Testis (tissue), 3 donors: ENCODE results near the gene MAP7D1. TPM values are rescaled to one million over a fixed set of nuclear protein-coding genes. Genes with fewer than 3 reads are reported as not detected.
A peak's percentile ranks its signal among the peaks of the same experiment; 100 is the strongest.

ENCODE experiments used
- DNase-seq: peaks from one replicate; pipeline ENCODE4 v3.0.0-alpha.2; 2019
- H3K27ac ChIP-seq, 2 donors: fragments of 200-600 bp; sonication (generic); one replicate each; pipeline ENCODE4 v1.5.1; 2019
- H3K27me3 ChIP-seq: fragments of 200-600 bp; sonication (generic); one replicate; pipeline ENCODE4 v1.5.1; 2019
- H3K36me3 ChIP-seq: fragments of 200-600 bp; sonication (generic); one replicate; pipeline ENCODE4 v1.5.1; 2017; ENCODE audit warnings: low read depth; ENCODE audit errors: missing control alignments
- H3K4me1 ChIP-seq: fragments of 200-600 bp; sonication (generic); one replicate; pipeline ENCODE4 v1.5.1; 2019
- H3K4me3 ChIP-seq, 2 donors: fragments of 200-600 bp; sonication (generic); one replicate each; pipeline ENCODE4 v1.5.1; 2017 to 2019
- H3K9me3 ChIP-seq: fragments of 200-600 bp; sonication (generic); one replicate; pipeline ENCODE4 v1.5.1; 2017
- POLR2A ChIP-seq: fragments of 450-650 bp; IDR thresholded peaks from one replicate; pipeline ENCODE4 v1.6.1; 2017; ENCODE audit warnings: antibody characterized with exemption, mild to moderate bottlenecking, moderate library complexity
- WGBS, 2 donors: methylation state at CpG; one replicate each; pipeline ENCODE4 v1.1.5; 2018; 5-methylcytosine and 5-hydroxymethylcytosine counted together
- intact Hi-C: fragments of 100-400 bp; cut with DNase I; formaldehyde crosslinking; loops from one replicate; pipeline ENCODE4 v1.15.1; 2023; ENCODE audit warnings: low total_unique reads
- polyA plus RNA-seq: library from polyadenylated mRNA; stranded (reverse); fragments of 350-450 nt; fragmentation: Illumina TruSeq; extraction: RNeasy Lipid Tissue Mini Kit (QIAGEN cat#74804); gene quantifications from one replicate; pipeline ENCODE4 v1.2.3, GENCODE V29; 2014; ENCODE audit warnings: low read depth, low replicate concordance; ENCODE audit not compliant: insufficient read depth
- total RNA-seq, 2 donors: library from RNA; depleted of rRNA; stranded (reverse); fragments of >200 nt; gene quantifications; one replicate each; pipeline ENCODE4 v1.2.3, GENCODE V29; 2016
- TF ChIP-seq, protein P1 (sequence below), 3 experiments: fragments of 450-650 bp in 2 of 3; fragments of 200-600 bp in 1 of 3; sonication (generic) in 1 of 3; IDR thresholded peaks; one replicate each; pipeline ENCODE4 v1.5.1; 2016 to 2019; ENCODE audit warnings: antibody characterized with exemption in 3 of 3, mild to moderate bottlenecking in 2 of 3, moderate library complexity in 1 of 3

Gene MAP7D1
- total and polyA plus RNA-seq, 3 donors from 2014 or later = 45.4 to 59.6 (median 50.2) TPM

DNA sequence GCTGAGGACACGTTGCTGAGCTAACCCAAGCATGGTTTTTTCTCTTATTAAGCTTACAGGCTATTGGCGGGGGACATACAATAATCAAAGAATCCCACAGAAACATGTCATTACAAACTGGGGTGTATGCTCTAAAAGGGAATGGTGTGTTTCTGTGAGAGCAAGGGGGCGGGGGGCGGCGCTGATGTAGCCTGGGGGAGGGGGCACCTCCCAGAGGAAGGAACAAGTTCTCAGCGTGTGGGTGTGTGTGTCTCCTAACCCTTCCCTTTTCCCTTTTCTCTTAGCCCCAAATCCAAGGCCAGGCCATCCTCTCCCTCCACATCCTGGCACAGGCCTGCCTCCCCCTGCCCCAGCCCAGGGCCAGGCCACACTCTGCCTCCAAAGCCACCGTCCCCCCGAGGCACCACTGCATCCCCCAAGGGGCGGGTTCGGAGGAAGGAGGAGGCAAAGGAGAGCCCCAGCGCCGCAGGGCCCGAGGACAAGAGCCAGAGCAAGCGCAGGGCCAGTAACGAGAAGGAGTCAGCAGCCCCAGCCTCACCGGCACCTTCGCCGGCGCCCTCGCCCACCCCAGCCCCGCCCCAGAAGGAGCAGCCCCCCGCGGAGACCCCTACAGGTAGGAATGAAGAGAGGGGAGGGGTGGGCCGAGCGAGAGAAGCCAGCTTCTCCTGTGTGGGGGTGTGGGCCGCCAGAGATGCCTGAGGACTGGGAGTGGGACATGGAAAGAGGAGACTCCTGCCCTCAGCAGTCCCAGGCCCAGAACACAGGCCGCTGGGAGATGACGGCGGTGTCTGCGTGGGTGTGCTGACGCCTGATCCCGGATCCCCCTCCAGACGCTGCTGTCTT lies 21.9 kb downstream of the MAP7D1 start:
- peaks cover 10% of the 10 kb centered on the region for H3K4me1 ChIP-seq
- no peaks in the 10 kb centered on the region for H3K27me3 ChIP-seq
- WGBS, 2 donors = 66 to 69% methylated on average over 20 to 33 of the region's 33 CpGs
- H3K4me3 ChIP-seq = peak overlapping the region in 1 of 2 donors; percentile 39
- no peak overlapping the region for H3K27ac ChIP-seq
- intact Hi-C loops = no loop called here
- H3K9me3 ChIP-seq = no peaks in the 10 kb centered on the region
- no peak for DNase-seq
- no peak for TF ChIP-seq POLR2A
- TF ChIP-seq, protein P1, sequence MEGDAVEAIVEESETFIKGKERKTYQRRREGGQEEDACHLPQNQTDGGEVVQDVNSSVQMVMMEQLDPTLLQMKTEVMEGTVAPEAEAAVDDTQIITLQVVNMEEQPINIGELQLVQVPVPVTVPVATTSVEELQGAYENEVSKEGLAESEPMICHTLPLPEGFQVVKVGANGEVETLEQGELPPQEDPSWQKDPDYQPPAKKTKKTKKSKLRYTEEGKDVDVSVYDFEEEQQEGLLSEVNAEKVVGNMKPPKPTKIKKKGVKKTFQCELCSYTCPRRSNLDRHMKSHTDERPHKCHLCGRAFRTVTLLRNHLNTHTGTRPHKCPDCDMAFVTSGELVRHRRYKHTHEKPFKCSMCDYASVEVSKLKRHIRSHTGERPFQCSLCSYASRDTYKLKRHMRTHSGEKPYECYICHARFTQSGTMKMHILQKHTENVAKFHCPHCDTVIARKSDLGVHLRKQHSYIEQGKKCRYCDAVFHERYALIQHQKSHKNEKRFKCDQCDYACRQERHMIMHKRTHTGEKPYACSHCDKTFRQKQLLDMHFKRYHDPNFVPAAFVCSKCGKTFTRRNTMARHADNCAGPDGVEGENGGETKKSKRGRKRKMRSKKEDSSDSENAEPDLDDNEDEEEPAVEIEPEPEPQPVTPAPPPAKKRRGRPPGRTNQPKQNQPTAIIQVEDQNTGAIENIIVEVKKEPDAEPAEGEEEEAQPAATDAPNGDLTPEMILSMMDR (IDR thresholded peaks at IDR 0.05) = no peak
- H3K36me3 ChIP-seq = no peaks in the 10 kb centered on the region

DNA sequence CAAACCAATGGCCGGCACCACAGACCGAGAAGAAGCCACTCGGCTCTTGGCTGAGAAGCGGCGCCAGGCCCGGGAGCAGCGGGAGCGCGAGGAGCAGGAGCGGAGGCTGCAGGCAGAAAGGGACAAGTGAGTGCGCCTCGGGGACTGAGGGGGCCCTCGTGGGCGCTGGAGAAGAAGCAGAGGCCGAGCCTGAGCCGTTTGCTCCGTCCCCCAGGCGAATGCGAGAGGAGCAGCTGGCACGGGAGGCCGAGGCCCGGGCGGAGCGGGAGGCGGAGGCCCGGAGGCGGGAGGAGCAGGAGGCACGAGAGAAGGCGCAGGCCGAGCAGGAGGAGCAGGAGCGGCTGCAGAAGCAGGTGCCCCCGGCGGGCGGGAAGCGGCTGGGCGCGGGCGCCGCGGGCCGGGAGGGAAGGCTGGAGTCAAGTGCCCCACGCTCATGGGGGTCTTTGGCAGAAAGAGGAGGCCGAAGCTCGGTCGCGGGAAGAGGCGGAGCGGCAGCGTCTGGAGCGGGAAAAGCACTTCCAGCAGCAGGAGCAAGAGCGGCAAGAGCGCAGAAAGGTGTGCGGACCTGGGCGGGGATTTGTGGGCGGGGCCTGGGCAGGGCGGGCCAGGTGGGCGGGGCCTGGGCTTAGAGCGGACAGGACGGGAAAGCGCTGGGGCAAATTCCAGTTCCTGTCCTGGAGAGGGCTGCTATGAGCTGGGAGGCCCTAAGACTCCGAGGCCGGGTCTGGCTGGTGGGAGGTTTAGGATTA lies 22.7 kb downstream of the MAP7D1 start:
- Histone ChIP-seq H3K9me3 (no peaks in the 10 kb centered on the region), H3K27me3 (no peaks in the 10 kb centered on the region), H3K4me3 (peak overlapping the region; percentile 16 to 39), H3K27ac (no peak overlapping the region), H3K4me1 (peaks cover 10% of the 10 kb centered on the region), H3K36me3 (no peaks in the 10 kb centered on the region)
- peak; percentile 72 for DNase-seq
- TF ChIP-seq, protein P1 (IDR thresholded peaks at IDR 0.05) = no peak
- no peak for TF ChIP-seq POLR2A
- intact Hi-C loops = no loop called here
- WGBS, 2 donors = 63 to 67% methylated on average over 44 to 62 of the region's 62 CpGs

DNA sequence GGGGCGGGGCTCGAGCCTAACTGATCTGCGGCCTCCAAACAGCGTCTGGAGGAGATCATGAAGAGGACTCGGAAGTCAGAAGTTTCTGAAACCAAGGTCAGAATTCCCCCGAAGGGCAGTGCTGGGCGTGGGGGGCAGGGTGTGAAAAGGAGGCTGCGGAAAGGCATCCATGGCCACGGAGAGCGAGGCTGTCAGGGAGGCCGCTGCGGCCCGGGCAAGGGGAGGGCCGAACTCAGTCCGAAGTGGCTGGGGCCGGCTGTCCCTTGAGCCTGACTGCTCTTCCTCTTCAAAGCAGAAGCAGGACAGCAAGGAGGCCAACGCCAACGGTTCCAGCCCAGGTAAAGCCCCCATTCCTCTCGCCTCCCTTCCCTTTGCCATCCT lies 23.2 kb downstream of the MAP7D1 start:
- intact Hi-C loops = no loop called here
- H3K9me3 ChIP-seq = no peaks in the 10 kb centered on the region
- 67 to 69% methylated on average over 19 of the region's 19 CpGs for WGBS, 2 donors
- peak overlapping the region; percentile 16 to 39 for H3K4me3 ChIP-seq
- no peaks in the 10 kb centered on the region for H3K27me3 ChIP-seq
- no peak for TF ChIP-seq POLR2A
- no peak overlapping the region for H3K27ac ChIP-seq
- peaks cover 10% of the 10 kb centered on the region for H3K4me1 ChIP-seq
- no peaks in the 10 kb centered on the region for H3K36me3 ChIP-seq
- DNase-seq = no peak

DNA sequence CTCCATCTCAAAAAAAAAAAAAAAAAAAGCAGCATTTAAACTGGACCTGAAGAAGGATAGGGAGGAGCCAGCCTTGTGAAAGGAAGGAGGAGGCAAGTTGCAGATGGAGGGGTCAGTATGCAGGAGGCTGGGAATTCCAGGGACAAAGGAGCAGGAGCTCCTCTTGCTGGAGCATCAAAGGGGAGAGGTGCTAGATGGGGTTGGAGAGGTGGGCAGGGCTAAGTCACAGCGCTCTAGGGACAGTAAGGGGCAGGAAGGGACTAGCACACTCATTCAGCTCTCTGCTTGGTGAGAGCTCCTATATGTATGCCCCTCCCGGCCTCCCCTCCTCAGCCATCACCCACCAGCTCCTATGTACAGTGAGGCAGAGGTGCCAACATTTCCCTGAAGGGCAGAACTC lies 26.8 kb downstream of the MAP7D1 start:
- WGBS, 2 donors = 89 to 94% methylated on average over 2 of the region's 2 CpGs
- Histone ChIP-seq H3K36me3 (no peaks in the 10 kb centered on the region), H3K4me3 (no peak overlapping the region), H3K4me1 (peaks cover 3% of the 10 kb centered on the region), H3K9me3 (no peaks in the 10 kb centered on the region), H3K27me3 (no peaks in the 10 kb centered on the region), H3K27ac (no peak overlapping the region)
- intact Hi-C loops = no loop called here
- no peak for TF ChIP-seq POLR2A
- TF ChIP-seq, protein P1 (IDR thresholded peaks at IDR 0.05) = no peak
- no peak for DNase-seq

DNA sequence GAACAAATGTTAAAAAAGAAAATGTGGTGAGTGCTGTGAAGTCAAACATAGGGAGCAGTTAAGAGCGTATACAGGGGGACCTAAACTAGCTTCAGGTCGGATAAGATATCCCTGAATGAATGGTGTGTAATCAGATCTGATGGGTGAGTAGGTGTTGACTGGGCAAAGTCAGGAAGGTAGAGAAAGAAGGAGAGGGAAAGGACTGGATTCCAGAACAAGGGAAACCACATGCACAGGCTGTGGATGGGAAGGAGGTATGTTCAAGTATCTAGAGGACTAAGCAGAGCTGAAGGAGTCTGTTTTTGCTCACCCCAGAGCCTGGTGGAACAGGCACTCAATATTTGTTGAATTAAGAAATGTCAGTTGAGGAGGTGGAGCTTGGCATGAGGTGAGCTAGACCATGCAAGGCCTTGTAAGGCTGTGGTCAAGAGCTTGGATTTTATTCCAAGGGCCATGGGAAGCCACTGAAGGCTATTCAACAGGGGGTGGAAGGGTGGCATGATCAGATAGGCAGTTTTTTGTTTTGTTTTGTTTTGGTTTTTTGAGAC lies 27.4 kb downstream of the MAP7D1 start:
- Histone ChIP-seq H3K36me3 (no peaks in the 10 kb centered on the region), H3K4me3 (no peak overlapping the region), H3K4me1 (peaks cover 7% of the 10 kb centered on the region), H3K9me3 (no peaks in the 10 kb centered on the region), H3K27me3 (no peaks in the 10 kb centered on the region), H3K27ac (no peak overlapping the region)
- WGBS, 2 donors = 90 to 93% methylated on average over 2 of the region's 2 CpGs
- no peak for TF ChIP-seq POLR2A
- TF ChIP-seq, protein P1 (IDR thresholded peaks at IDR 0.05) = no peak
- no peak for DNase-seq
- intact Hi-C loops = no loop called here
